HepG2 (cell line): ENCODE measurements around the gene EFS. TPM values are rescaled to one million over a fixed set of nuclear protein-coding genes. Genes with fewer than 3 reads are reported as not detected.

Source experiments
- ARHGAP35 ChIP-seq: sonication (generic); formaldehyde crosslinking; IDR thresholded peaks from 2 replicates; pipeline ENCODE4 v1.9.0; 2022; ENCODE audit warnings: mild to moderate bottlenecking, inconsistent platforms, moderate library complexity, missing genetic modification reagents, borderline replicate concordance
- ARNT2 ChIP-seq: sonication (generic); formaldehyde crosslinking; IDR thresholded peaks from 2 replicates; pipeline ENCODE4 v1.8.0; 2022; ENCODE audit warnings: mild to moderate bottlenecking, low read depth, missing genetic modification reagents, moderate library complexity
- HNF1B ChIP-seq: sonication (generic); formaldehyde crosslinking; IDR thresholded peaks from 2 replicates; pipeline ENCODE4 v1.5.1; 2020; ENCODE audit warnings: mild to moderate bottlenecking, moderate library complexity, missing genetic modification reagents
- HOXA3 ChIP-seq: sonication (generic); formaldehyde crosslinking; IDR thresholded peaks from 2 replicates; pipeline ENCODE4 v1.5.0; 2020; ENCODE audit warnings: missing genetic modification reagents
- KDM3A ChIP-seq: IDR thresholded peaks from 2 replicates; pipeline ENCODE4 v1.6.1; 2018; ENCODE audit warnings: low read depth, missing compliant biosample characterization
- MAX ChIP-seq: IDR thresholded peaks from 2 replicates; pipeline ENCODE4 v1.6.1; 2012; ENCODE audit warnings: inconsistent platforms
- MLLT10 ChIP-seq: sonication (generic); formaldehyde crosslinking; IDR thresholded peaks from 2 replicates; pipeline ENCODE4 v1.4.0; 2020; ENCODE audit warnings: missing genetic modification reagents
- NCOA1 ChIP-seq: sonication (generic); formaldehyde crosslinking; IDR thresholded peaks from 2 replicates; pipeline ENCODE4 v1.9.0; 2021; ENCODE audit warnings: missing genetic modification reagents
- NFIB ChIP-seq: sonication (generic); formaldehyde crosslinking; IDR thresholded peaks from 2 replicates; pipeline ENCODE4 v1.9.0; 2021; ENCODE audit warnings: missing genetic modification reagents, mild to moderate bottlenecking, borderline replicate concordance
- PCBP2 ChIP-seq: fragments of 200-400 bp; formaldehyde crosslinking; optimal IDR thresholded peaks from 2 replicates; pipeline ENCODE3; 2018; ENCODE audit warnings: low read length, low read depth; ENCODE audit not compliant: poor library complexity, severe bottlenecking
- POGK ChIP-seq: sonication (generic); formaldehyde crosslinking; conservative IDR thresholded peaks from 2 replicates; pipeline ENCODE4 v1.8.0; 2022; ENCODE audit warnings: mild to moderate bottlenecking, moderate library complexity, missing genetic modification reagents
- SSRP1 ChIP-seq: IDR thresholded peaks from 2 replicates; pipeline ENCODE4 v1.6.1; 2016; ENCODE audit warnings: control low read depth
- TBP ChIP-seq: sonication (generic); formaldehyde crosslinking; IDR thresholded peaks from 2 replicates; pipeline ENCODE4 v1.5.0; 2020; ENCODE audit warnings: missing genetic modification reagents
- TGIF2 ChIP-seq: IDR thresholded peaks from 2 replicates; pipeline ENCODE4 v1.6.1; 2016; ENCODE audit warnings: control low read depth, missing compliant biosample characterization
- ZBED4 ChIP-seq: sonication (generic); formaldehyde crosslinking; IDR thresholded peaks from 2 replicates; pipeline ENCODE4 v1.4.0; 2020; ENCODE audit warnings: missing genetic modification reagents, borderline replicate concordance
- ZC3H4 ChIP-seq: sonication (generic); formaldehyde crosslinking; IDR thresholded peaks from 2 replicates; pipeline ENCODE4 v1.4.0; 2020; ENCODE audit warnings: missing genetic modification reagents, borderline replicate concordance
- ZFP37 ChIP-seq: sonication (generic); formaldehyde crosslinking; IDR thresholded peaks from 2 replicates; pipeline ENCODE4 v1.4.0; 2020; ENCODE audit warnings: missing genetic modification reagents, borderline replicate concordance
- ZNF138 ChIP-seq: sonication (generic); formaldehyde crosslinking; IDR thresholded peaks from 2 replicates; pipeline ENCODE4 v1.5.0; 2020; ENCODE audit warnings: mild to moderate bottlenecking, low read depth, missing genetic modification reagents
- ZNF557 ChIP-seq: sonication (generic); formaldehyde crosslinking; IDR thresholded peaks from 2 replicates; pipeline ENCODE4 v1.4.0; 2020; ENCODE audit warnings: missing genetic modification reagents
- ZNF562 ChIP-seq: sonication (generic); formaldehyde crosslinking; IDR thresholded peaks from 2 replicates; pipeline ENCODE4 v1.8.0; 2022; ENCODE audit warnings: missing genetic modification reagents, borderline replicate concordance
- ZNF766 ChIP-seq: sonication (generic); formaldehyde crosslinking; IDR thresholded peaks from 2 replicates; pipeline ENCODE4 v1.5.0; 2020; ENCODE audit warnings: missing genetic modification reagents, borderline replicate concordance
- ZSCAN22 ChIP-seq: sonication (generic); formaldehyde crosslinking; IDR thresholded peaks from 2 replicates; pipeline ENCODE4 v1.4.0; 2020; ENCODE audit warnings: mild to moderate bottlenecking, missing genetic modification reagents
- polyA plus RNA-seq, 8 experiments: library from polyadenylated mRNA; depleted of rRNA in 3 of 8; stranded (reverse) in 7 of 8; unstranded in 1 of 8; fragments of >200 nt; fragmentation: Illumina TruSeq in 4 of 8; extraction: Trizol in 4 of 8; gene quantifications; 2 replicates each; pipeline versions ENCODE4 v1.2.1 to v1.2.3, GENCODE V29; 2011 to 2016; ENCODE audit warnings: low read depth in 4 of 8, missing spikeins in 1 of 8, mixed read lengths in 1 of 8; ENCODE audit not compliant: insufficient read depth in 1 of 8
- total RNA-seq, 5 experiments: library from RNA; depleted of rRNA; stranded (reverse); fragments of >200 nt; fragmentation: Illumina TruSeq; extraction: Trizol; gene quantifications; 2 replicates each; pipeline ENCODE4 v1.2.3, GENCODE V29; 2016; ENCODE audit warnings: low read depth in 1 of 5

Gene EFS
- total and polyA plus RNA-seq, 2 of the 13 experiments (the other 11 are each of a cell fraction or from before 2014, with no cell fraction given): not detected

- TF ChIP-seq ARNT2 (CRISPR knock-in tag) (peak; percentile 36; the same call in 1 of the 2 replicates), PCBP2 (peak; percentile 64), TBP (no peak), NFIB (CRISPR knock-in tag) (peak; percentile 92; the same call in 1 of the 2 replicates), ZNF562 (no peak), ZC3H4 (CRISPR knock-in tag) (peak; percentile 97), MLLT10 (CRISPR knock-in tag) (no peak), SSRP1 (CRISPR knock-in tag) (peak; percentile 73), ZNF138 (CRISPR knock-in tag) (0 out of 2 replicates have a peak, but pooled peaks have one; percentile 89), NCOA1 (CRISPR knock-in tag) (no peak), ZNF766 (no peak), ARHGAP35 (CRISPR knock-in tag) (no peak), ZNF557 (CRISPR knock-in tag) (0 out of 2 replicates have a peak, but pooled peaks have one; percentile 68), KDM3A (CRISPR knock-in tag) (no peak), HNF1B (CRISPR knock-in tag) (no peak), POGK (CRISPR knock-in tag) (0 out of 2 replicates have a peak, but pooled peaks have one; percentile 32), ZFP37 (CRISPR knock-in tag) (peak; percentile 56; the same call in 1 of the 2 replicates), MAX (no peak), ZBED4 (no peak), ZSCAN22 (CRISPR knock-in tag) (peak; percentile 19; the same call in 1 of the 2 replicates), HOXA3 (CRISPR knock-in tag) (no peak), TGIF2 (CRISPR knock-in tag) (no peak; the same call in 1 of the 2 replicates)
Measured at GRCh38 chr14:23319746-23320583, 45.0 kb downstream of the EFS start (continued).
